Esophagus muscularis mucosa (tissue), 3 donors: ENCODE measurements around the gene TRIM43B.
"Not testable (repeated sequence)": the region's sequence is repeated elsewhere in the genome, so short reads cannot be mapped to it uniquely, and the experiment has no call there.

Experiments used
- POLR2A ChIP-seq: fragments of 450-650 bp; IDR thresholded peaks from one replicate; pipeline ENCODE4 v1.6.1; 2017; ENCODE audit warnings: antibody characterized with exemption, moderate library complexity, mild to moderate bottlenecking, low read depth
- POLR2AphosphoS5 ChIP-seq, 2 donors: sonication (generic); formaldehyde crosslinking; IDR thresholded peaks; one replicate each; pipeline ENCODE4 v1.6.1; 2017; ENCODE audit warnings: antibody characterized with exemption in 2 of 2
- TF ChIP-seq, protein P1 (sequence below), 3 experiments: fragments of 200-600 bp in 2 of 3; fragments of 450-650 bp in 1 of 3; sonication (generic) in 2 of 3; IDR thresholded peaks; one replicate each; pipeline ENCODE4 v1.5.1; 2017 to 2019; ENCODE audit warnings: antibody characterized with exemption in 3 of 3, mild to moderate bottlenecking in 2 of 3, moderate library complexity in 1 of 3

- TF ChIP-seq POLR2A; POLR2AphosphoS5 (IDR thresholded peaks at IDR 0.05): not testable (repeated sequence)
- TF ChIP-seq, protein P1, sequence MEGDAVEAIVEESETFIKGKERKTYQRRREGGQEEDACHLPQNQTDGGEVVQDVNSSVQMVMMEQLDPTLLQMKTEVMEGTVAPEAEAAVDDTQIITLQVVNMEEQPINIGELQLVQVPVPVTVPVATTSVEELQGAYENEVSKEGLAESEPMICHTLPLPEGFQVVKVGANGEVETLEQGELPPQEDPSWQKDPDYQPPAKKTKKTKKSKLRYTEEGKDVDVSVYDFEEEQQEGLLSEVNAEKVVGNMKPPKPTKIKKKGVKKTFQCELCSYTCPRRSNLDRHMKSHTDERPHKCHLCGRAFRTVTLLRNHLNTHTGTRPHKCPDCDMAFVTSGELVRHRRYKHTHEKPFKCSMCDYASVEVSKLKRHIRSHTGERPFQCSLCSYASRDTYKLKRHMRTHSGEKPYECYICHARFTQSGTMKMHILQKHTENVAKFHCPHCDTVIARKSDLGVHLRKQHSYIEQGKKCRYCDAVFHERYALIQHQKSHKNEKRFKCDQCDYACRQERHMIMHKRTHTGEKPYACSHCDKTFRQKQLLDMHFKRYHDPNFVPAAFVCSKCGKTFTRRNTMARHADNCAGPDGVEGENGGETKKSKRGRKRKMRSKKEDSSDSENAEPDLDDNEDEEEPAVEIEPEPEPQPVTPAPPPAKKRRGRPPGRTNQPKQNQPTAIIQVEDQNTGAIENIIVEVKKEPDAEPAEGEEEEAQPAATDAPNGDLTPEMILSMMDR (IDR thresholded peaks at IDR 0.05): not testable (repeated sequence)
These were observed 16.6 kb downstream of the TRIM43B start for GRCh38 chr2:95467984-95468383.
